PC-9 (cell line): ENCODE data around the gene ST6GALNAC3. TPM values are rescaled to one million over a fixed set of nuclear protein-coding genes. Genes with fewer than 3 reads are reported as not detected.

Experiments used
- BruUV-seq: library from RNA; stranded (reverse); fragments of 400-500 nt; replicated peaks from 2 replicates; lab custom pipeline; 2021; lab: Mats Ljungman, UMichigan
- CTCF ChIA-PET: fragments of 300-600 bp; sonication (Branson Sonifier 250); formaldehyde crosslinking; loops from one replicate; lab custom pipeline; 2022; ENCODE audit warnings: antibody characterized with exemption; lab: Charles Lee
- POLR2A ChIA-PET: fragments of 300-600 bp; sonication (Branson Sonifier 250); formaldehyde crosslinking; loops from one replicate; lab custom pipeline; 2022; ENCODE audit warnings: antibody characterized with exemption; ENCODE audit not compliant: unreplicated experiment; lab: Charles Lee
- DNase-seq, 2 experiments: peaks; one replicate each; pipeline versions ENCODE4 v3.0.0 to v3.0.0-alpha.2; 2015 to 2022; ENCODE audit warnings: mixed read lengths in 1 of 2
- H2AFZ ChIP-seq: fragments of 200-600 bp; sonication (generic); 2 replicates; pipeline ENCODE4 v1.8.1; 2017; ENCODE audit warnings: antibody characterized with exemption
- H3F3A ChIP-seq: fragments of 200-600 bp; sonication (generic); 2 replicates; pipeline ENCODE4 v1.8.1; 2017; ENCODE audit warnings: antibody characterized with exemption, mild to moderate bottlenecking, low read depth; ENCODE audit not compliant: insufficient read depth
- H3K27ac ChIP-seq: fragments of 200-600 bp; sonication (generic); 2 replicates; pipeline ENCODE4 v1.6.1; 2016; ENCODE audit warnings: mixed run types
- H3K27me3 ChIP-seq: fragments of 200-600 bp; sonication (generic); 2 replicates; pipeline ENCODE4 v1.6.1; 2016; ENCODE audit warnings: low read depth, mixed run types; ENCODE audit not compliant: insufficient read depth
- H3K36me3 ChIP-seq: fragments of 200-600 bp; sonication (generic); 2 replicates; pipeline ENCODE4 v1.6.1; 2016; ENCODE audit warnings: low read depth, mixed run types
- H3K4me1 ChIP-seq: fragments of 200-600 bp; sonication (generic); replicated peaks from 2 replicates; pipeline ENCODE4 v1.6.1; 2016; ENCODE audit warnings: mixed run types; ENCODE audit not compliant: insufficient read depth
- H3K4me2 ChIP-seq: fragments of 200-600 bp; sonication (generic); 2 replicates; pipeline ENCODE4 v1.6.1; 2017; ENCODE audit warnings: mixed run types
- H3K4me3 ChIP-seq: fragments of 200-600 bp; sonication (generic); 2 replicates; pipeline ENCODE4 v1.6.1; 2016; ENCODE audit warnings: mixed run types
- H3K79me2 ChIP-seq: fragments of 200-600 bp; sonication (generic); 2 replicates; pipeline ENCODE4 v1.6.1; 2017; ENCODE audit warnings: low read depth, mixed run types
- H3K9me2 ChIP-seq: fragments of 200-600 bp; sonication (generic); 2 replicates; pipeline ENCODE4 v1.8.1; 2017; ENCODE audit warnings: mild to moderate bottlenecking; ENCODE audit not compliant: insufficient read depth
- H3K9me3 ChIP-seq: fragments of 200-600 bp; sonication (generic); 2 replicates; pipeline ENCODE4 v1.8.1; 2016; ENCODE audit warnings: low read depth; ENCODE audit not compliant: insufficient read depth
- H4K20me1 ChIP-seq: fragments of 200-600 bp; sonication (generic); 2 replicates; pipeline ENCODE4 v1.8.1; 2017; ENCODE audit not compliant: insufficient read depth
- CTCF ChIP-seq: fragments of 200-600 bp; sonication (generic); conservative IDR thresholded peaks from 2 replicates; pipeline ENCODE4 v1.6.1; 2017; ENCODE audit warnings: mixed run types, antibody characterized with exemption, mild to moderate bottlenecking, moderate library complexity
- EZH2 ChIP-seq: fragments of 200-600 bp; sonication (generic); IDR thresholded peaks from 2 replicates; pipeline ENCODE4 v1.8.0; 2017; ENCODE audit warnings: antibody characterized with exemption, low read depth
- intact Hi-C: fragments of 100-400 bp; cut with micrococcal nuclease; formaldehyde crosslinking; loops from one replicate; pipeline ENCODE4 v1.10.0; 2022; ENCODE audit not compliant: unreplicated experiment
- total RNA-seq: library from RNA; stranded (reverse); gene quantifications from 2 replicates; pipeline ENCODE4 v1.2.3, GENCODE V29; 2021

Gene ST6GALNAC3
- total RNA-seq, 1 experiment from 2014 or later = 0.04 TPM

- Histone ChIP-seq H2AFZ (no peak overlapping the region), H3K27me3 (no peaks in the 10 kb centered on the region), H3K9me2 (no peaks in the 10 kb centered on the region; the same call in 1 of the 2 replicates), H3F3A (no peaks in the 10 kb centered on the region), H3K27ac (no peak overlapping the region), H3K4me3 (no peak overlapping the region), H3K36me3 (no peaks in the 10 kb centered on the region), H3K4me1 (no peaks in the 10 kb centered on the region), H3K4me2 (no peak overlapping the region), H3K79me2 (no peaks in the 10 kb centered on the region), H4K20me1 (no peaks in the 10 kb centered on the region), H3K9me3 (no peaks in the 10 kb centered on the region)
- DNase-seq = no peak
- ChIA-PET POLR2A (no interaction called here), CTCF (no interaction called here)
- no TSS peak for BruUV-seq
- intact Hi-C loops = no loop called here
- TF ChIP-seq CTCF = no peak
- no peak for TF ChIP-seq EZH2
These were observed 368.7 kb downstream of the ST6GALNAC3 start for GRCh38 chr1:76443217-76443616.

DNA sequence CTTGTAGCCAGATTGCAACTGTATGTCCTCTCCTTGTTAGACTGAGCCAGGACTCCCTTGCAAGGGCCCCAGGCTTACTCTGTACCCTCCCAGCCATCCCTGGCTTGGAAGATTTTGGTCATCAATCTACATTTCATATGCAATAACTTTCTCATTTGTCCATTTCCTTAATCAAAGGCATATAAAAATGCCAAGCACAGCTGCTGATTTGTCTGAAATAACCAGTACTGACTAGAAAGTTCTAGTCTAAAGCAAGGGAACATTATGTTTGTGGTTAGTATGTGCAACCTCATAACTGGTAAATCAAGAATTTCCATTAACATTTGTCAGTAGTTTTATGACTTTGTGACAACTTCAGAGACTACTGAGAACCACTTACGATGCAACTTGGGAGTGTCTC is 370.2 kb downstream of the ST6GALNAC3 start:
- ChIA-PET CTCF (no interaction called here), POLR2A (no interaction called here)
- Histone ChIP-seq H3K9me2 (no peaks in the 10 kb centered on the region; the same call in 1 of the 2 replicates), H3K9me3 (no peaks in the 10 kb centered on the region), H3F3A (no peaks in the 10 kb centered on the region), H3K4me3 (no peak overlapping the region), H3K36me3 (no peaks in the 10 kb centered on the region), H4K20me1 (no peaks in the 10 kb centered on the region), H3K27me3 (no peaks in the 10 kb centered on the region), H2AFZ (no peak overlapping the region), H3K27ac (no peak overlapping the region), H3K4me1 (no peaks in the 10 kb centered on the region), H3K4me2 (no peak overlapping the region), H3K79me2 (no peaks in the 10 kb centered on the region)
- TF ChIP-seq CTCF (no peak), EZH2 (no peak)
- intact Hi-C loops = no loop called here
- no peak for DNase-seq
- no TSS peak for BruUV-seq

DNA sequence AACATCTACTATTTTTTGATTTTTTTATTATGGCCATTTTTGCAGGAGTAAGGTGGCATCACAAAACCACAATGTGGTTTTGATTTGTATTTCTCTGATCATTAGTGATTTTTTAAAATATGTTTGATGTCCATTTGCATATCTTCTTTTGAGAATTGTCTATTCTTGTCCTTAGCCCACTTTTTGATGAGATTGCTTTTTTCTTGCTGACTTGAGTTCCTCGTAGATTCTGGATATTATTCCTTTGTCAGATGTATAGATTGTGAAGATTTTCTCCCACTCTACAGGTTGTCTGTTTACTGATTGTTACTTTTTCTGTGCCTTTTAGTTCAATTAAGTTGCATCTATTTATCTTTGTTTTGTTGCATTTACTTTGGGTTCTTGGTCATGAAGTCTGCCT is 375.7 kb downstream of the ST6GALNAC3 start:
- H3K27me3 ChIP-seq = no peaks in the 10 kb centered on the region
- BruUV-seq = no TSS peak
- no peaks in the 10 kb centered on the region for H3F3A ChIP-seq
- H3K4me2 ChIP-seq = no peak overlapping the region
- H2AFZ ChIP-seq = no peak overlapping the region
- no peak overlapping the region for H3K4me3 ChIP-seq
- TF ChIP-seq EZH2 (no peak), CTCF (no peak)
- ChIA-PET CTCF (no interaction called here), POLR2A (no interaction called here)
- no peak for DNase-seq
- intact Hi-C loops = no loop called here
- no peak overlapping the region for H3K27ac ChIP-seq
- no peaks in the 10 kb centered on the region for H3K9me3 ChIP-seq
- no peaks in the 10 kb centered on the region for H3K9me2 ChIP-seq
- H3K36me3 ChIP-seq = no peaks in the 10 kb centered on the region
- no peaks in the 10 kb centered on the region for H3K4me1 ChIP-seq
- no peaks in the 10 kb centered on the region for H4K20me1 ChIP-seq
- no peaks in the 10 kb centered on the region for H3K79me2 ChIP-seq
